GM10847 (cell line): Measurements from ENCODE around the gene HOXC10.

Experiments
- POLR2A ChIP-seq: IDR thresholded peaks from 2 replicates; pipeline ENCODE4 v1.6.1; 2011; ENCODE audit not compliant: insufficient read length; ENCODE audit errors: extremely low read depth

Gene HOXC10

DNA sequence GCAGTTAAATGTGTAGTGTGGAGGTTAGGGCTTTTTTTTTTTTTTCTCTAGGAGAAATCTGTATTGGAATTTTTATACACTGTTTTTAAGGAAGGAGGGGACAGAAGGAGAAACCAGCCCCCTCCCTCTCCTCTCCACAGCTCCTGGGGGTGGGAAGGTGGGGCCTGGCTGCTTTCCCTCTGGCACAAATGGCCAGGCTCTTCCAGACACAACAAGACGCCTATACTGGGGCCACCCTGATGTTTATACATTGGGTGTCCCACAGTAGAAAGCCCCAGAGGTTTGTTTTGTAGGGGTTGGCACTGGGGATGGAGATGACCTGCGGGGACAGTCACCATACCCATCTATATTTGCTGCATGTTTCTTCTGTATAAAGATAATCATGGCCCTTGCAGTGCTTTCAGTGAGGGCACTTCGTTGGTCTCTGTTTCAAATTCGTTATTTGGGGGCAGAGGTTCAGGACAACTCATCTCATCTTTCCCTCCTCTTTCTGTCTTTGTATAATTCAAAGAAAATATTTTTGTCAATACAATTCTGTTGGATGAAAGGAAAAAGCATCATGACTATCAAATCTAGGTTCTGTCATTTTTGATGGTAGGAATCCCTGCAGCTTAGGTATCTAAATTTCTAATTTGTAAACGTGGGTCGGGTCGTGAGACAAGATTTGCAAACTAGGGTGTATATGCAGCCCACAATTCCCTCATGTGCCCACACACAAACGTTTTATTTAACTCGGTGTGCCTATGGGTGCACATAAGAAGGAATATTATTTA, 7.9 kb upstream of the HOXC10 start:
- no peak for TF ChIP-seq POLR2A

DNA sequence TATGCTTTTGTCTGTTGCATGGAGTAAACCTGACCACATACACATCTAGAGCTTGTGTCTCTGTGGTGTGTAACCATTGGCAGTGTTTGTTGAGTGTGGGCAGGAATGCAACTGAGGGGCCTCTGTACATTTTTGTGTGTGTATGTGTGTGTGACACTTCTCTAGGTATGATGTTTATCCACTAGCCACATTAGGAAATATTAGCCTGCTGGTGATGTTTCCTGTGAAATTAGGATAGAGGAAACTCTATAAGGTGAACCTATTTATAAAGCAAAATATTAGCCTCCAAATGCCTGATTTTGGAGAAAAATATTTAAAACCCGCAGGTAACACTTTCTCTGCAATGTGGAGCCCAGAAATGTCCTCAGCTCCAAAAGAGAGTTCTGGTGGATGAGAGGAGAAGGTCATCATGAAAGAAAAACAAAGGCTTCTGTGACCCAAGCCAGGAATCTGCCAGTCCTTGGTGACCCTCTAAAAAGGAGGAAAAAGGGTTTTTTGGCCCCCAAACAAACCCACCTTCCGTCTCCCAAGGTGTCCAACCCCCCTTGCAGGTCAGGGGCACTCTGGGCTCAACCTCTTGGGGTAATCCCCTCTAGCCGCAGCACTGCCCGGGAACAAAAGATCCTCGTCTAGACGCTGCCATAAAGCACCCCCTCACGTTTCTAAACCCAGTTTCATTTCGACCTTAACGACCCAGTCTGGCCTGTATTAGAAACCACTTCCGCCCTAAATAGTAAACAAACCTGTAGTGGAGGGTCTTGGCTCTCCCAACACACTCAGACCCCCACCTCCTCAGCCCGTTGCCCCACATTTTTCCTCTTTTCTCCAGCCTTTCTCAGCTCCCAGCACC, 7.1 kb upstream of the HOXC10 start:
- no peak for TF ChIP-seq POLR2A

DNA sequence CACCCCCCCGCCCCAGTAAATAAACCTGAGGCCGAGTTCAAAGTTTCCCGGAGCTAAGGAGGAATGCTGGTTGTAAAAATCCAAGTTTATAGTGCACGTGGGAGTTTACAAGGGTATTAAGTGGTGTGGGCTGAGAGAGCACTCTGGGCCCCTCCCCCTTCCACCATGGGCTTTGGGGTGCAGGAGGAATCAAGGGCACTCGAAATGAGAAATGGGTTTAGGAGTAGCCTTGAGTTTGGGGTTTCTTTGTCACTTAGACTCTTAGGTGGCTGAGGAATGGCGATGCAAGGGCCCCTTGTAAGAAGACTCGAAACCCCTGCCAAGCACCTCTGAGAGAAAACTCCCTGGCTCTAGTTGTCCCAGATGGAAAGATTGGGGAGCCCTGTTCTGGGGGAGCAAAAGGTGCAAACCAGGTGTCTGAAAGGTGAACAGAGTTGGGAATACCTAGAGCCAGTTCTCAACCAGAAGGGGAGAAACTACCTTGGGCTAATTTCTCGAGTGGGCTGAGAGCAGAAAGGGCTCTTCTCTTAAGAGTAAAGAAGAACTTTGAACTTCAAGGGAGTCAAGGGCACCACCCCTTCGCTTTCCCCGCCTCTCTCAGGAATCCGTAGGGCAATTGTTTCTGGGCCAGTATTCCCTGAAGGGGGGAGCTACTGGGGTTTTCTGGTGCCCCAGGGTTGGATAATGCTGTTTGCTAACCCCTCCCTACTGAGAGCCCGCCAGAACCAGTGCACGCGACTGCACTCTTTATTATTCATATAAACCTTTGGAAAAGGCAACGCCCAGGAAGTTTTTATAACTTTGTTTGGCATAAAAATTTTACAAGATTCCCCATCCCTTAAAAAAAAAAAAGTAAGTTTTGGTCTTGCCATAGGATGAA, 6.2 kb upstream of the HOXC10 start:
- TF ChIP-seq POLR2A, result no peak

DNA sequence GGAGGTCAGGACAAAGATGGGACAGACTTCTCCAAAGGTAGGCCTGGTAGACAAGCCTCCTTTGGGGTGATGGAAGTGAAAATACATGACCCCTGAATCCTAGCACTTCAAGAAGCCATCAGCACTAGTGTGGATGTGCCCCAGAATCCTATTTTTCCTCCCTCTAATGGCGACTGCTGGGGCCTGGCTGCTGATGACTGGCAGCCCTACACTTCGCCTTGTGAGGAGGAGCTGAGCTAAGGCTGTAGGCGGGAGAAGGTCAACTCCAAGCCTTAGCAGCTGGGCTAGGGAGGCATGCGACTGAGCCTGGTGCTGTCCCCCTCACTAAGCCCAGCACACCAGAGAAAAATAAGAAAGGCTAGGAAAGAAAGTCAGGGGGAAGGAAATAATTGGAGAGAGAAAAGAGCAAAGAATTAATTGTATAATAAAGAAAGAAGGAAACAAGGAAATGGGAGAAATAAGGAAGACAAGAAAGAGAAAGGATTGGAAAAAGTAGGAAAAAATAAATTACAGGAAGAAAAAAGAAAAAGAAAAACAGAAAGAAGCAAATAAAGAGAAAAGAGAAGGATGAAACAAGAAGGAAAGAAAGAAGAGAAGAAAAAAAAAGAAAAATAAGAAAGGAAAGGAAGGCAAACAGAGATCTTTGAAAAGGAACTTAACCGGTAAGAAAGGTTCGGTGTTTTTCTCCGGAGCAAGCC, 4.7 kb upstream of the HOXC10 start:
- no peak for TF ChIP-seq POLR2A

DNA sequence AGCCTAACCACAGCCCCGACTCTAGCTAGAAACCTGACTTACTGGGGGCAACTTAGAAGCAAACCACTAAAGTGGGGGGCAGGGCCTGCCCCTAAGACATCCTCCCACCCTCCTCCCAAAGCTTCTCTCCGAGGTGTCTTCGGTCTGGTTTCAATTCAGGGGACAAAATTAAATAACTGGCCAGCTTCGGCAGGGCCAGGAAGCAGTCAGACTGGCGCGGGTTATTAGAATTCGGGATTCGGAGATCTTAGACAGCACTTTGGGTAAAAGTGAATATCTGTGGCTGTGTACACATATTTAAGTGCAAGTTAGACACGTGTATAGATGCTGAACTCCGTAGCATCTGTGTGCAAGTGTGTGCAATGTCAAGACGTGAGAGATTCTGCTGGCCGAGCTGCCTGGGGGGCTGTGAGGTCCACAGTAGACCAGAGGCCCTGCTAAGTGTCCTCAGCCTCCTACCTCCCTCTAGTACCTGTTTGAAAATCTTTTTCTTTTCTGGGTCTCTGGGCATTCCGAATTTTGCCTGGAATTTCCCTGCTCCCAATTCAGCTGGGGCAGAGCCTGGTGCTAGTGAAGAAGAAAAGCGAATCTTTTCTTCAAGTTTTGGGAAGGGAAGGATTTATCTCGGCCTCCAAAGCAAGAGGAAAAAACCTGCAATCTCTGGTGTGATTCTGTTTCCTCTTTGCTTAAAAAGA, 4.0 kb upstream of the HOXC10 start:
- no peak for TF ChIP-seq POLR2A

DNA sequence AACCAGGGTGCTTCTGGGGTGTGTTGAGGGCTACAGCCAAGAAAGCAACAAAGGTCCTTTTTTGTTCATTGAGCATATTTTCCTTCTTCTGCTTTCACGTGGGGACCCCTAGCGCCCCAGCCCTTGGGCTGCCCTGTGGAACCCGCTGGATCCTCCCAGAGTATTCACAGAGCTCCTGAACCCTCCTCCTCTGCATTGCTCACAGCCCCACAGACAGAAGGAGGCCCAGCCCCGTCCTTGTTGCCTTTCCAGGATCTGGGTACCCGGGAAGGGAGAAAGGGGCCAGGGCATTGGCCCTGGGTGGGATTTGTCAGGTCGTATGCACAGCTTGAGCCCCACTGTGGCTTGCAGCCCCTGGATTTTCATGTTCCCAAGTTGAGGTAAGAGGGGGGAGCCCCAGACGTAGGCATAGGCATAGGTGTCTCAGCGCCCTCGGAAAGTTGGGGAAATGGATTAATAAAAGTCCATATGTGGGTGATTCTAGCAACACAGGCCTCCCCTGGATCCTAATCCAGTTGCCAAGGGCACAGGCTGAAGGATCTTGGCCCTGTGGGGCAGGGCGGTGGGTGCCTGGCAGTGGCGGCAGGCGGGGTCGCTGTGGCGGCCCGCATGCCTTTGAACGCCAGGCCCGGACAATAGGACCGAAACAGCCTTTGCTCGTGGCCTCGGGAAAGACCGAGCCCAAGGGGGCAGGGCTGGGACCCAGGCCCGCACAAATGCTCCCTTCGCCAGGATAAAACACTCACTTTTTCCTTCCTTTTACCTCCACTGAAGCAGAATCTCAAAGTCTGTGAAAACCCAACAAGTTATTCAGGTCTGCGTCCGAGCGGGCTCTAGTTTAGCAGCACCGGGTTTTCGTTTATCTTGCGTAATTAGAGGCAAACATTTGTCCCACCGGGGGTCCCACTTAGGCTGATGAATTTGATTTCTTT, 3.0 kb upstream of the HOXC10 start:
- no peak for TF ChIP-seq POLR2A

DNA sequence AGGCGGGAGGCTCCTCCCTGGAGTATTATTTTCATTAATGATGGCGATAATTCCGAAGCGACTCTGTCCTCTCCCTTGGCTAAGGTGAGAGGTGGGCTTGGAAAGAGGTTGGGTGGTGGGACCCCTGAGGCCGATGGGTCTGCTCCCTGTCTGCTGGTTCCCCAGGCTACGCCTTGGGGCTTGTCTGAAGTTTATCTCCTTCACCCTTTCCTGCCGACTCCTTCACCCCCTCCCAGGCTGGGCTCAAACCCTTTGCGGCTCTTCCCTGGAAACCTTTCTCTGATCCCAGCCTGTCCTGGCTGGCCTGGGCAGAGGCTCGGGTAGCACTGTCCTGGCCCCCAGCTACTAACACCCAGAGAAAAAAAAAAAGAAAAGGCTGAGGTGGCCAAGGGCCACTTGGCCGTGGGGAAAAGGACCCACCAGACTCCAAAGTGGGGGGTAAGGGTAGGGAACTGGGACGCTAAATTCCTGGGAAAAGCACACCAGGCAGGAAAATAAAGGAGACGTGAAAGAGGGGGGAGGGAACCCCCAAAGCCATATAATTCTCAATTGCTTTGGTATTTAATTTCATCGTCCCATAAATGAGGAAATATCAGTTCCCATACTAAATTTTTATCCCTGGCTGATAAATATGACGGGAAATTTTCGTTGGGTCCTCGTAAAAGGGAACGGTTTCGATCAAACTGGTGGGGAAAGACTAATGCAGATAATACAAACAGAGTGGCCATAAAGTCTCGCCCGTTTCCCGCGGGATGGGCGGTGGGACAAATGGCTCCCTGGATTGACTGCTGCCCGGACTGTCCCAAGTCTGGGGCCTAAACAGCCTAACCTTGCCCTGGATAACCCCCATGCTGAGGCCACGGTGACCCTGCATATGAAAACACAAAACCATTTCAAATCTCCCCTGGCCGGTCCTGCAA, 2.0 kb upstream of the HOXC10 start:
- no peak for TF ChIP-seq POLR2A

DNA sequence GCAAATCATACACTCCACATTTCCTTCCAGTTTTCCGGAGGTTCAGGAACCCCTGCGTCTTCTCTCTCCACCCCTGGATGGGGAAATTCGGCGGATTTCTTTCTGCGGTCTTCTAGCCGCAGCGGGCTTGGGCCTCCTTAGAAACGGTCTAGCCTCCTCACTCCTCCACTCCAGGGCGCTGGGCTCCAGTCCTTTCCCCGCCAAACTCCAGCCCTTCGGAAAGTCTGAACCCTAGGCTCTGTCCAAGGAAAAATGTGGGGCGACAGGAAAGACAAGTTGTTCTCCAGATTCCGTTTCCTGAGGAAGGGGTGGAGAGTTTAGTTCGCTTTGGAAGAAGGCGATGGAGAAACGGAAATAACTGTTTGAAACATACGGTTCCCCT, 1.4 kb upstream of the HOXC10 start:
- TF ChIP-seq POLR2A, result no peak

DNA sequence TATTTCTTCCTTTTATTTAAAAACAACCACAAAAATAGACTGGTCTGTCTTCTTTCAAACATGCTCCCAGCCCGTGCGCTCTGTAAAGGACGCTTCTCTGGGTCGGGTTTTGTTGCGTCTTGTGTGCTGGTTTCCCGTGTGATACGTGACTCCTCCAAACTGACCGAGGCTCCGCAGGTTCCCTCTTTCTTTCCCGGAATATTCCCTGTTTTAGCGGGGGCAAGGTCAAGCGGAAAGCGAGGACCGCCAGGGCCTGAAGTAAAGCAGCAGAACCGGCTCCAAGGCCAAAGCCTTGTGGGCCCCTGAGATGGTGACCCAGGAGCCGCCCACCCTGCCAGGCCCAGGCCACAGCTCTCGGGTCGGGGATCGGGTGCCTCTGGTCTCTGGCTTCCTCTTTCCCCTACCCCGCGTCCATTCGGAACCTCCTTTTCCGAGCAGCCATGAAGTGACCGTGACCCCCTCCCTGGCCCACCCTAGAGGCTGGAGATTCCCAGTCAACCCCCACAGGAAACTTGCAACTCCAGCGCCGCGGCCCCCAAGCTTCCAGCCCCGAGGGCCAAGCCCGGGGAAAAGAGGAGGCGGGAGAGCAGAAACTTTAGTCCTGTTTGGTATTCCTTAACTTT, 885 bp upstream of the HOXC10 start:
- no peak for TF ChIP-seq POLR2A

DNA sequence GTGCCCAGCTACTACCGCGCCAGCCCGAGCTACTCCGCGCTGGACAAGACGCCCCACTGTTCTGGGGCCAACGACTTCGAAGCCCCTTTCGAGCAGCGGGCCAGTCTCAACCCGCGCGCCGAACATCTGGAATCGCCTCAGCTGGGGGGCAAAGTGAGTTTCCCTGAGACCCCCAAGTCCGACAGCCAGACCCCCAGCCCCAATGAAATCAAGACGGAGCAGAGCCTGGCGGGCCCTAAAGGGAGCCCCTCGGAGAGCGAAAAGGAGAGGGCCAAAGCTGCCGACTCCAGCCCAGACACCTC, 697 bp downstream of the HOXC10 start:
- TF ChIP-seq POLR2A, result no peak

DNA sequence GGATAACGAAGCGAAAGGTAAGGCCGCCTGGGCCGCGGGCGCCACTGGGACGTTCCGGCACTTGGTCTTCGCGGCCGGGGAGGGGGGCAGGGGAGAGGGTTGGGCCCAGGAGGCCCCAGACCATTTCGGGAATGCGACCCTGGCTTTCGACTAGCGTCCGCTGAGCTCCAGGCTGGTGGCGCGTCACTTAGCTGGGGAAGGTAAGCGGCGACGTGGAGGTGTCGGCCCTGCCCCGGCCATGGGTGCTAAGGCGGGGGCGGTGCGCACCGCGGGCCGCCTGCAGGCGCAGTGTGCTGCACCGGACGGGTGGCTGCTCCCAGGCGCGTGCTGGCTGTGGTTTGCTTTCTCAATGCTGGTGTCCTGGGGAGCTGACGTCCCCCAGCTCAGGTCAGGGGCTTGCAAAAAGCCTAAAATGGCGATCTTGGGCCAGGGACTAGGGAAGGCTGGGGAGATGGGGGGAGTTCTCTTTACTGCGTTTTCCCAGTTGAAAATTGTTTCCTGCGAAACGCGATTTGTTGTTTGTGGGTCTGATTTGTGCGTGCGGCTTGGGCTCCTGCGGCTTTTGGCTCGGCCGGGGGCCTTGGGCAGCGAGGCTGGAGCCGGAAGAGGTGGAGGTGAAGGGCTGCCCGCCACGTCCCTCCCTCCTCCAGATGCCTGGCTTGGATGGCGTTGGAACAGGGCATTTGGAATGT, 1.2 kb downstream of the HOXC10 start:
- no peak for TF ChIP-seq POLR2A
